Measurements from ENCODE around the gene AIP. TPM values are rescaled to one million over a fixed set of nuclear protein-coding genes. Genes with fewer than 3 reads are reported as not detected.

The AIP gene
- total RNA-seq, 3 donors from 2014 or later: 66.4 to 84.5 (median 69.8) TPM

- Histone ChIP-seq H3K27ac (no peak overlapping the region), H3K4me3 (no peak overlapping the region), H3K27me3 (no peaks in the 10 kb centered on the region), H3K4me1 (no peaks in the 10 kb centered on the region), H3K36me3 (no peaks in the 10 kb centered on the region), H3K9me3 (no peaks in the 10 kb centered on the region)
- no peak for DNase-seq (ENCODE audit: low spot score in 2 of 2)
- TF ChIP-seq POLR2AphosphoS5 (IDR thresholded peaks at IDR 0.05): no peak
- TF ChIP-seq POLR2A (IDR thresholded peaks at IDR 0.05): no peak
- TF ChIP-seq CTCF (IDR thresholded peaks at IDR 0.05): no peak
- intact Hi-C loops (cut with DNase I; ENCODE audit: low total_unique reads): no loop called here
These were observed 13.3 kb downstream of the AIP start for GRCh38 chr11:67496113-67496512.

- H3K4me1 ChIP-seq: no peaks in the 10 kb centered on the region
- H3K36me3 ChIP-seq: no peaks in the 10 kb centered on the region
- TF ChIP-seq POLR2A (IDR thresholded peaks at IDR 0.05) (no peak), CTCF (IDR thresholded peaks at IDR 0.05) (no peak), POLR2AphosphoS5 (IDR thresholded peaks at IDR 0.05) (no peak)
- no peak for DNase-seq (ENCODE audit: low spot score in 2 of 2)
- no peaks in the 10 kb centered on the region for H3K27me3 ChIP-seq
- intact Hi-C loops (cut with DNase I; ENCODE audit: low total_unique reads): no loop called here
- no peak overlapping the region for H3K27ac ChIP-seq
- H3K4me3 ChIP-seq: no peak overlapping the region
- no peaks in the 10 kb centered on the region for H3K9me3 ChIP-seq
These were observed 14.9 kb downstream of the AIP start for GRCh38 chr11:67497656-67498291.

- H3K36me3 ChIP-seq: no peaks in the 10 kb centered on the region
- TF ChIP-seq POLR2A (IDR thresholded peaks at IDR 0.05) (no peak), POLR2AphosphoS5 (IDR thresholded peaks at IDR 0.05) (no peak), CTCF (IDR thresholded peaks at IDR 0.05) (no peak)
- DNase-seq (ENCODE audit: low spot score in 2 of 2): no peak
- no peaks in the 10 kb centered on the region for H3K27me3 ChIP-seq
- H3K27ac ChIP-seq: no peak overlapping the region
- H3K4me1 ChIP-seq: peaks cover under 1 to 3% of the 10 kb centered on the region in 2 donors
- intact Hi-C loops (cut with DNase I; ENCODE audit: low total_unique reads): no loop called here
- H3K4me3 ChIP-seq: no peak overlapping the region
- no peaks in the 10 kb centered on the region for H3K9me3 ChIP-seq
These were observed 15.7 kb downstream of the AIP start for GRCh38 chr11:67498544-67498972.

- Histone ChIP-seq H3K27me3 (no peaks in the 10 kb centered on the region), H3K27ac (no peak overlapping the region), H3K4me3 (no peak overlapping the region), H3K36me3 (no peaks in the 10 kb centered on the region), H3K9me3 (no peaks in the 10 kb centered on the region), H3K4me1 (peaks cover 7 to 9% of the 10 kb centered on the region in 2 donors)
- intact Hi-C loops (cut with DNase I; ENCODE audit: low total_unique reads): loop anchor here (10.0 kb wide), 1 partner anchor 105 kb away; the partner anchor contains the start of gene RAD9A
- TF ChIP-seq POLR2AphosphoS5 (IDR thresholded peaks at IDR 0.05): no peak
- no peak for TF ChIP-seq POLR2A (IDR thresholded peaks at IDR 0.05)
- TF ChIP-seq CTCF (IDR thresholded peaks at IDR 0.05): no peak
- DNase-seq (ENCODE audit: low spot score in 2 of 2): no peak
These were observed 17.1 kb downstream of the AIP start for GRCh38 chr11:67499808-67500483.

GRCh38 chr11:67500484-67500821 is 17.6 kb downstream of the AIP start:
- no peaks in the 10 kb centered on the region for H3K36me3 ChIP-seq
- H3K27ac ChIP-seq: no peak overlapping the region
- no peak for TF ChIP-seq POLR2AphosphoS5 (IDR thresholded peaks at IDR 0.05)
- TF ChIP-seq CTCF (IDR thresholded peaks at IDR 0.05): no peak
- no peak for TF ChIP-seq POLR2A (IDR thresholded peaks at IDR 0.05)
- peaks cover 9 to 13% of the 10 kb centered on the region in 2 donors for H3K4me1 ChIP-seq
- intact Hi-C loops (cut with DNase I; ENCODE audit: low total_unique reads): loop anchor here (10.0 kb wide), 1 partner anchor 106 kb away; the partner anchor contains the start of gene RAD9A
- H3K4me3 ChIP-seq: no peak overlapping the region
- no peaks in the 10 kb centered on the region for H3K27me3 ChIP-seq
- no peaks in the 10 kb centered on the region for H3K9me3 ChIP-seq
- no peak for DNase-seq (ENCODE audit: low spot score in 2 of 2)
